ENCODE data around the gene FLNC.

- TF ChIP-seq CTCF (IDR thresholded peaks at IDR 0.05; ENCODE audit: extremely low read depth in 1 of 2, insufficient read depth in 1 of 2, low read depth in 1 of 2, low read length in 2 of 2): no peak
- TF ChIP-seq POLR2AphosphoS5 (IDR thresholded peaks at IDR 0.05; ENCODE audit: insufficient read depth, low read depth, low read length): no peak
- no peak for TF ChIP-seq POLR2A (IDR thresholded peaks at IDR 0.05; ENCODE audit: low read depth, low read length)
- no peak for TF ChIP-seq JUN (IDR thresholded peaks at IDR 0.05; ENCODE audit: borderline replicate concordance, insufficient read depth, insufficient read length, low read depth)
- no peak for TF ChIP-seq EZH2 (IDR thresholded peaks at IDR 0.05; ENCODE audit: borderline replicate concordance, low read depth, low read length, severe bottlenecking)
Observed at GRCh38 chr7:128873234-128873633, 43.0 kb downstream of the FLNC start.

Data from endothelial cell of umbilical vein (primary cell).